Muscle layer of colon (tissue), 2 donors: Measurements from ENCODE around the gene EZH2.

Source experiments
- H3K27ac ChIP-seq: one replicate; pipeline ENCODE4 v1.7.0; 2013; ENCODE audit warnings: low read depth, mild to moderate bottlenecking, low read length, moderate library complexity
- H3K27me3 ChIP-seq, 2 donors: one replicate each; pipeline ENCODE4 v1.7.0; 2013; ENCODE audit warnings: low read length in 2 of 2, mild to moderate bottlenecking in 2 of 2; ENCODE audit not compliant: insufficient read depth in 2 of 2, control insufficient read depth in 1 of 2
- H3K36me3 ChIP-seq: one replicate; pipeline ENCODE4 v1.7.0; 2013; ENCODE audit warnings: mild to moderate bottlenecking, low read length; ENCODE audit not compliant: insufficient read depth
- H3K4me1 ChIP-seq: one replicate; pipeline ENCODE4 v1.7.0; 2013; ENCODE audit warnings: mild to moderate bottlenecking, low read length; ENCODE audit not compliant: insufficient read depth
- H3K4me3 ChIP-seq, 2 donors: one replicate each; pipeline ENCODE4 v1.7.0; 2013; ENCODE audit warnings: low read length in 2 of 2, low read depth in 1 of 2, mild to moderate bottlenecking in 1 of 2, moderate library complexity in 1 of 2
- H3K9ac ChIP-seq: one replicate; pipeline ENCODE4 v1.7.0; 2013; ENCODE audit warnings: low read length
- H3K9me3 ChIP-seq: one replicate; pipeline ENCODE4 v1.7.0; 2013; ENCODE audit warnings: mild to moderate bottlenecking, low read length
- donor health status: abdominal sarcoma.
- donor health status: Adenocarcinoma of cecum.

The EZH2 gene

GRCh38 chr7:148787571-148788295 is 96.4 kb downstream of the EZH2 start:
- Histone ChIP-seq H3K36me3 (peaks cover 64% of the 10 kb centered on the region), H3K27me3 (no peaks in the 10 kb centered on the region), H3K4me3 (no peak overlapping the region), H3K9ac (no peak overlapping the region), H3K4me1 (no peaks in the 10 kb centered on the region), H3K9me3 (no peaks in the 10 kb centered on the region), H3K27ac (no peak overlapping the region)

GRCh38 chr7:148783801-148784527 is 100.1 kb downstream of the EZH2 start:
- H3K9ac ChIP-seq, result no peak overlapping the region
- H3K4me3 ChIP-seq, result no peak overlapping the region
- no peaks in the 10 kb centered on the region for H3K4me1 ChIP-seq
- no peak overlapping the region for H3K27ac ChIP-seq
- H3K36me3 ChIP-seq, result peaks cover 39% of the 10 kb centered on the region
- no peaks in the 10 kb centered on the region for H3K9me3 ChIP-seq
- no peaks in the 10 kb centered on the region for H3K27me3 ChIP-seq

- Histone ChIP-seq H3K9ac (no peak overlapping the region), H3K27me3 (no peaks in the 10 kb centered on the region), H3K9me3 (no peaks in the 10 kb centered on the region), H3K27ac (no peak overlapping the region), H3K4me3 (no peak overlapping the region), H3K36me3 (peaks cover 28% of the 10 kb centered on the region), H3K4me1 (no peaks in the 10 kb centered on the region)
Observed at GRCh38 chr7:148782757-148783456, 101.2 kb downstream of the EZH2 start.

- Histone ChIP-seq H3K4me1 (no peaks in the 10 kb centered on the region), H3K9ac (no peak overlapping the region), H3K9me3 (no peaks in the 10 kb centered on the region), H3K4me3 (no peak overlapping the region), H3K27me3 (no peaks in the 10 kb centered on the region), H3K36me3 (peaks cover 38% of the 10 kb centered on the region), H3K27ac (no peak overlapping the region)
Observed at GRCh38 chr7:148774471-148774870, 109.6 kb downstream of the EZH2 start.

GRCh38 chr7:148773334-148773733 is 110.8 kb downstream of the EZH2 start:
- H3K9me3 ChIP-seq, result no peaks in the 10 kb centered on the region
- H3K4me1 ChIP-seq, result no peaks in the 10 kb centered on the region
- no peak overlapping the region for H3K27ac ChIP-seq
- peaks cover 41% of the 10 kb centered on the region for H3K36me3 ChIP-seq
- H3K27me3 ChIP-seq, result no peaks in the 10 kb centered on the region
- no peak overlapping the region for H3K4me3 ChIP-seq
- no peak overlapping the region for H3K9ac ChIP-seq

GRCh38 chr7:148772297-148773089 is 111.6 kb downstream of the EZH2 start:
- no peak overlapping the region for H3K27ac ChIP-seq
- H3K9me3 ChIP-seq, result no peaks in the 10 kb centered on the region
- no peaks in the 10 kb centered on the region for H3K27me3 ChIP-seq
- H3K4me1 ChIP-seq, result no peaks in the 10 kb centered on the region
- H3K9ac ChIP-seq, result no peak overlapping the region
- peaks cover 49% of the 10 kb centered on the region for H3K36me3 ChIP-seq
- H3K4me3 ChIP-seq, result no peak overlapping the region

- H3K4me1 ChIP-seq, result no peaks in the 10 kb centered on the region
- peaks cover 50% of the 10 kb centered on the region for H3K36me3 ChIP-seq
- no peak overlapping the region for H3K9ac ChIP-seq
- H3K4me3 ChIP-seq, result no peak overlapping the region
- no peaks in the 10 kb centered on the region for H3K9me3 ChIP-seq
- H3K27me3 ChIP-seq, result no peaks in the 10 kb centered on the region
- H3K27ac ChIP-seq, result no peak overlapping the region
Observed at GRCh38 chr7:148770004-148770403, 114.1 kb downstream of the EZH2 start.

- Histone ChIP-seq H3K9me3 (no peaks in the 10 kb centered on the region), H3K27ac (no peak overlapping the region), H3K4me3 (no peak overlapping the region), H3K27me3 (no peaks in the 10 kb centered on the region), H3K9ac (no peak overlapping the region), H3K36me3 (peaks cover 31% of the 10 kb centered on the region), H3K4me1 (no peaks in the 10 kb centered on the region)
Observed at GRCh38 chr7:148763622-148764021, 120.5 kb downstream of the EZH2 start.

- Histone ChIP-seq H3K27me3 (no peaks in the 10 kb centered on the region), H3K27ac (no peak overlapping the region), H3K36me3 (peaks cover 31% of the 10 kb centered on the region), H3K9me3 (no peaks in the 10 kb centered on the region), H3K9ac (no peak overlapping the region), H3K4me3 (no peak overlapping the region), H3K4me1 (no peaks in the 10 kb centered on the region)
Observed at GRCh38 chr7:148761499-148762278, 122.4 kb downstream of the EZH2 start.
